ENCODE measurements around the gene SLC22A23. TPM values are rescaled to one million over a fixed set of nuclear protein-coding genes. Genes with fewer than 3 reads are reported as not detected.

Gene SLC22A23
- total and polyA plus RNA-seq, 2 donors (not counting 1 experiment from before 2014, with no cell fraction given): 0.18 to 1.4 TPM

GRCh38 chr6:3368685-3369084 lies 88.2 kb downstream of the SLC22A23 start:
- H3K79me2 ChIP-seq (ENCODE audit: control insufficient read depth, insufficient read depth, low read length): no peaks in the 10 kb centered on the region
- H4K20me1 ChIP-seq (ENCODE audit: control insufficient read depth, insufficient read depth, low read length, poor library complexity, severe bottlenecking): no peaks in the 10 kb centered on the region
- H3K4me2 ChIP-seq (replicated peaks; ENCODE audit: low read depth, low read length, poor library complexity, severe bottlenecking): no peak overlapping the region
- ChIA-PET POLR2A (no interaction called here), CTCF (no interaction called here)
- peaks cover 0 to 8% (median 2%) of the 10 kb centered on the region in 4 experiments for H3K27me3 ChIP-seq (replicated peaks in 1 of 4; ENCODE audit: control extremely low read depth in 1 of 4, control insufficient read depth in 3 of 4, insufficient read depth in 4 of 4, low read length in 3 of 4)
- no peak overlapping the region for H3K27ac Mint-ChIP-seq
- H3K4me3 Mint-ChIP-seq: no peak overlapping the region
- H3K4me1 Mint-ChIP-seq: peaks cover 11% of the 10 kb centered on the region
- H2AFZ ChIP-seq (ENCODE audit: insufficient read depth, low read depth, low read length, poor library complexity, severe bottlenecking): no peak overlapping the region
- H3K9me3 Mint-ChIP-seq (ENCODE audit: insufficient read depth): no peaks in the 10 kb centered on the region
- no peak overlapping the region for H3K4me3 ChIP-seq (ENCODE audit: control extremely low read depth in 1 of 5, extremely low read depth in 1 of 5, insufficient read depth in 1 of 5, low read depth in 2 of 5, low read length in 4 of 5)
- ATAC-seq (ENCODE audit: low read depth): no peak
- intact Hi-C loops (cut with micrococcal nuclease): no loop called here
- H3K27ac ChIP-seq (ENCODE audit: low read length in 2 of 2): no peak overlapping the region
- TF ChIP-seq CTCF (IDR thresholded peaks at IDR 0.05): no peak
- no peak for TF ChIP-seq EZH2 (IDR thresholded peaks at IDR 0.05; ENCODE audit: borderline replicate concordance, insufficient read depth, low read depth, low read length, poor library complexity, severe bottlenecking)
- no peak overlapping the region for H3K9ac ChIP-seq (ENCODE audit: low read length)
- H3K27me3 Mint-ChIP-seq: peaks cover 23% of the 10 kb centered on the region
- WGBS (ENCODE audit: insufficient coverage): no CpG with 5 or more reads among the region's 4 CpGs
- H3K36me3 ChIP-seq (replicated peaks in 1 of 2; ENCODE audit: control extremely low read depth in 1 of 2, control insufficient read depth in 1 of 2, extremely low read depth in 1 of 2, insufficient read depth in 2 of 2, low read length in 1 of 2): no peaks in the 10 kb centered on the region
- DNase-seq: no peak
- H3K9me3 ChIP-seq (ENCODE audit: control extremely low read depth in 1 of 3, control insufficient read depth in 2 of 3, insufficient read depth in 1 of 3, low read length in 2 of 3): no peaks in the 10 kb centered on the region
- peaks cover 0 to 3% of the 10 kb centered on the region in 2 donors for H3K4me1 ChIP-seq (ENCODE audit: control insufficient read depth in 2 of 2, insufficient read depth in 2 of 2, low read length in 2 of 2)

DNA sequence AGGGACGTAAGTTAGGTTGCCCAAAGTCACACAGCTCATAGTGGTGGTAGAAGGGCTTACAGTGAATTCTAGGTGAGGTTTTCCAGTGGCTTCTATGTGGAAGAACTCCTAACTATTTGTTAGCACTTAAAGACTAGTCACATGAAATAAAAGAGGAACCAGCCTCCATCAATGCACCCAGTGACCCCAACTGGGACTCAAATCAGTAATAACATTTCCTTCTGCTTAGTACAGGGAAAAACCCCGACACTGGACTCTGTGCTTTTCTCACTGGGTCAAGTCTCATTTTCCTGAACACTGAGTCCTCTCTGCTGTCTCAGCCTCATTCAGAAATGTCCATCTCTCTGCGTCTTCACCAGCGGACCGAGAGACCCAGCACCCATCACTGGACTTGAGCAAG lies 89.2 kb downstream of the SLC22A23 start:
- ChIA-PET CTCF (no interaction called here), POLR2A (interaction anchor here (0.7 kb wide), 1 partner anchor 9 kb away, joined by 3 read pairs; no protein-coding TSS in a partner anchor)
- Histone ChIP-seq H3K4me1 (ENCODE audit: control insufficient read depth in 2 of 2, insufficient read depth in 2 of 2, low read length in 2 of 2) (peaks cover 0 to 3% of the 10 kb centered on the region in 2 donors), H3K36me3 (replicated peaks in 1 of 2; ENCODE audit: control extremely low read depth in 1 of 2, control insufficient read depth in 1 of 2, extremely low read depth in 1 of 2, insufficient read depth in 2 of 2, low read length in 1 of 2) (no peaks in the 10 kb centered on the region), H3K4me3 (ENCODE audit: control extremely low read depth in 1 of 5, extremely low read depth in 1 of 5, insufficient read depth in 1 of 5, low read depth in 2 of 5, low read length in 4 of 5) (no peak overlapping the region), H3K79me2 (ENCODE audit: control insufficient read depth, insufficient read depth, low read length) (no peaks in the 10 kb centered on the region), H2AFZ (ENCODE audit: insufficient read depth, low read depth, low read length, poor library complexity, severe bottlenecking) (no peak overlapping the region), H3K27me3 (replicated peaks in 1 of 4; ENCODE audit: control extremely low read depth in 1 of 4, control insufficient read depth in 3 of 4, insufficient read depth in 4 of 4, low read length in 3 of 4) (peaks cover 0 to 8% (median 2%) of the 10 kb centered on the region in 4 experiments), H3K9me3 (ENCODE audit: control extremely low read depth in 1 of 3, control insufficient read depth in 2 of 3, insufficient read depth in 1 of 3, low read length in 2 of 3) (no peaks in the 10 kb centered on the region), H3K4me2 (replicated peaks; ENCODE audit: low read depth, low read length, poor library complexity, severe bottlenecking) (no peak overlapping the region), H3K9ac (ENCODE audit: low read length) (no peak overlapping the region), H4K20me1 (ENCODE audit: control insufficient read depth, insufficient read depth, low read length, poor library complexity, severe bottlenecking) (no peaks in the 10 kb centered on the region), H3K27ac (ENCODE audit: low read length in 2 of 2) (no peak overlapping the region)
- TF ChIP-seq CTCF (IDR thresholded peaks at IDR 0.05): no peak
- no peak for TF ChIP-seq EZH2 (IDR thresholded peaks at IDR 0.05; ENCODE audit: borderline replicate concordance, insufficient read depth, low read depth, low read length, poor library complexity, severe bottlenecking)
- Mint-ChIP-seq H3K4me1 (peaks cover 11% of the 10 kb centered on the region), H3K27ac (no peak overlapping the region), H3K9me3 (ENCODE audit: insufficient read depth) (no peaks in the 10 kb centered on the region), H3K27me3 (peaks cover 25% of the 10 kb centered on the region), H3K4me3 (no peak overlapping the region)
- DNase-seq (no peak), ATAC-seq (ENCODE audit: low read depth) (no peak)
- WGBS (ENCODE audit: insufficient coverage): 44% methylated on average over 3 of the region's 5 CpGs
- intact Hi-C loops (cut with micrococcal nuclease): no loop called here
